ENCODE results near the gene P3H3. TPM values are rescaled to one million over a fixed set of nuclear protein-coding genes. Genes with fewer than 3 reads are reported as not detected.

Gene P3H3
- total RNA-seq, 2 experiments from 2014 or later = 1.9 to 2.0 TPM

DNA sequence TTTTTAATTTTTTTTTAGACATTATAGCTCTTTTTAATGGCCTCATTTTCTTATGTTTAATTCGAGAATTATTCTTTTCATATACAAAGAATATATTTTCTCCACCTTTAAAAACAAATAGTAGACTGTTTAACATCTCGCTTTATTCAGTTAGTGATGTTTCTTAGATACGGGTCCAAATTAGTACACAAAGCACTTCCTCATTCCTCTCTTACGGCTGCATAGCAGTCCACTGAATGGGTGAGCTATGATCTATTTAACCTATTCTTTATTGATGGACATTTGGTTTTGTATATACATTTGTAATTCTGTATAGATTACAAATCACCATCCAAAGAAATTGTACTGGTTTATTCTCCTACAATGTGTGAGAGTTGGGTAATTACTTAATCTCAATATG lies 14.8 kb upstream of the P3H3 start:
- no peak overlapping the region for H3K27ac Mint-ChIP-seq
- CTCF ChIA-PET = interaction anchor here (1.2 to 2.3 kb wide), 4 partner anchors 9 to 60 kb away, joined by 3 to 10 read pairs (median 4); partner anchors contain the start of gene MLF2
- H3K9me3 Mint-ChIP-seq = no peaks in the 10 kb centered on the region
- H3K27me3 Mint-ChIP-seq (ENCODE audit: low read depth) = no peaks in the 10 kb centered on the region
- DNase-seq = no peak
- intact Hi-C loops (cut with micrococcal nuclease) = no loop called here
- H3K36me3 Mint-ChIP-seq (ENCODE audit: low read depth) = peaks cover 29% of the 10 kb centered on the region
- no peak overlapping the region for H3K4me3 Mint-ChIP-seq
- peaks cover 17% of the 10 kb centered on the region for H3K4me1 Mint-ChIP-seq (ENCODE audit: low read depth)

DNA sequence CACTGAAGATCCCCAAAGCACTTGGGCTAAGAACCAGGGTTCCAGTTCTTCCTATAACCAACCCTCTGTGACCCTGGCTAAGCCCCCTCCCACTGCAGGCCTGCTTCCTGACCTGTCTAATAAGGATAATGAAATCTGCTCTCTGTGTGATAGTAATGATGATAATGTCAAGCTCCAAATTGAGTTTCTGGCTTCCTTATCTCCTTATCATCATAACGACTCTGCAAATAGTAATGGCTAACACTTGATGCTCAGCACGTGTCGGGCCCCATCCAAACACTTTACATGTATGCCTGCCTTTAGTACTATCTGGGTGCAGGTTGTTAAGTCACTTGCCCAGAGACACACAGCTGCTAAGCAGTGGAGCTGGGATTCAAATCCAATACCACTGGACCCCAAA lies 11.6 kb upstream of the P3H3 start:
- intact Hi-C loops (cut with micrococcal nuclease) = no loop called here
- no peaks in the 10 kb centered on the region for H3K9me3 Mint-ChIP-seq
- CTCF ChIA-PET = interaction anchor here (0.8 to 2.1 kb wide), 2 partner anchors 50 to 63 kb away, joined by 3 to 12 read pairs; partner anchors contain the start of gene MLF2
- no peaks in the 10 kb centered on the region for H3K27me3 Mint-ChIP-seq (ENCODE audit: low read depth)
- peaks cover 24% of the 10 kb centered on the region for H3K36me3 Mint-ChIP-seq (ENCODE audit: low read depth)
- peaks cover 7% of the 10 kb centered on the region for H3K4me1 Mint-ChIP-seq (ENCODE audit: low read depth)
- DNase-seq = no peak
- no peak overlapping the region for H3K4me3 Mint-ChIP-seq
- no peak overlapping the region for H3K27ac Mint-ChIP-seq

DNA sequence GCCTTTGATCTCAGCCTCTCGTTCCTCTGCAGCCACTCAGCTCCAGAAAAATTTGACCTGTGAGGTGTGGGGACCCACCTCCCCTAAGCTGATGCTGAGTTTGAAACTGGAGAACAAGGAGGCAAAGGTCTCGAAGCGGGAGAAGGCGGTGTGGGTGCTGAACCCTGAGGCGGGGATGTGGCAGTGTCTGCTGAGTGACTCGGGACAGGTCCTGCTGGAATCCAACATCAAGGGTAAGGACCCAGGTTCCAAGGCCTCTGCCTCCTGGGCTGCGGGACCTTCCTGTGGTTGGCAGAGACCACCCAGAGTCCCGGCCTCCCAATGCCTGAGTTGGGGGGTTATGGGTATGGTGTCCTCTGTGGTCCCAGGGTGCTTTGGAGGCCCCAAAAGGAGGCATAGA lies 11.1 kb upstream of the P3H3 start:
- Mint-ChIP-seq H3K4me1 (ENCODE audit: low read depth) (peaks cover 10% of the 10 kb centered on the region), H3K36me3 (ENCODE audit: low read depth) (peaks cover 24% of the 10 kb centered on the region), H3K27me3 (ENCODE audit: low read depth) (no peaks in the 10 kb centered on the region), H3K27ac (no peak overlapping the region), H3K9me3 (no peaks in the 10 kb centered on the region), H3K4me3 (no peak overlapping the region)
- intact Hi-C loops (cut with micrococcal nuclease) = no loop called here
- no peak for DNase-seq
- CTCF ChIA-PET = interaction anchor here (2.1 kb wide), 1 partner anchor 63 kb away, joined by 12 read pairs; the partner anchor contains the start of gene MLF2

DNA sequence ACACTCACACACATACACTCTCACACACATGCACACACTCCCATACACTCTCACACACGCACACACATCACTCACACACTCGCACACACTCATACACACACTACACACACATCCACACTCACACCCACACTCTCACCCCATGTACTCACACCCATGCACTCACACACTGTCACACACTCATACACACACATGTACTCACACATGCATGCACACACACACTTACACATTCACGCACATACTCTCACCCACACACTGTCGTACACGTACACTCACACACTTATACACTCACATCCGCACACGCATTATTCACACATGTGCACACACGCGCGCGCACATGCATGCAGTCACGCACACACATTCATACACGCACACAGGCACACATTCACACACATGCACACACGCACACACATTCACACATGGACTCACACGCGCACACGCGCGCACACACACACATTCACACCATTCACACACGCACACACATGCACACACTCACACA lies 10.5 kb upstream of the P3H3 start:
- no peak for DNase-seq
- intact Hi-C loops (cut with micrococcal nuclease) = no loop called here
- CTCF ChIA-PET = no interaction called here
- Mint-ChIP-seq H3K27ac (no peak overlapping the region), H3K9me3 (no peaks in the 10 kb centered on the region), H3K36me3 (ENCODE audit: low read depth) (peaks cover 23% of the 10 kb centered on the region), H3K4me3 (no peak overlapping the region), H3K4me1 (ENCODE audit: low read depth) (peaks cover 11% of the 10 kb centered on the region), H3K27me3 (ENCODE audit: low read depth) (peaks cover 1% of the 10 kb centered on the region)

DNA sequence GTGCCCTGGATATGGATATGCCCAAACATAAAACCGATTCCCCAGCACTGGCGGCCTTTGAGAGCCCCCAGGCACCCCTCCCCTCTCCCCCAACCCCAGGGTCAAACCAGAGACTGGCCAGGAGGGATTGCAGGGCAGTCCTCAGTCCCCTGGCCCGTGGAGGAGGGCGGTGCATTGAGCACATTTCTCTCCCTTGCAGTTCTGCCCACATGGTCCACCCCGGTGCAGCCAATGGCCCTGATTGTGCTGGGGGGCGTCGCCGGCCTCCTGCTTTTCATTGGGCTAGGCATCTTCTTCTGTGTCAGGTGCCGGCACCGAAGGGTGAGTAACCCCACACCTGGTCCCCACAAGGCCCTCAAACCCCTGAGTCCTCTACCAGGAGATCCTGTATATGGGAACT lies 10.0 kb upstream of the P3H3 start:
- no peaks in the 10 kb centered on the region for H3K9me3 Mint-ChIP-seq
- H3K4me1 Mint-ChIP-seq (ENCODE audit: low read depth) = peaks cover 11% of the 10 kb centered on the region
- no peak overlapping the region for H3K27ac Mint-ChIP-seq
- intact Hi-C loops (cut with micrococcal nuclease) = no loop called here
- peaks cover 23% of the 10 kb centered on the region for H3K36me3 Mint-ChIP-seq (ENCODE audit: low read depth)
- DNase-seq = no peak
- peaks cover 2% of the 10 kb centered on the region for H3K27me3 Mint-ChIP-seq (ENCODE audit: low read depth)
- CTCF ChIA-PET = no interaction called here
- no peak overlapping the region for H3K4me3 Mint-ChIP-seq

DNA sequence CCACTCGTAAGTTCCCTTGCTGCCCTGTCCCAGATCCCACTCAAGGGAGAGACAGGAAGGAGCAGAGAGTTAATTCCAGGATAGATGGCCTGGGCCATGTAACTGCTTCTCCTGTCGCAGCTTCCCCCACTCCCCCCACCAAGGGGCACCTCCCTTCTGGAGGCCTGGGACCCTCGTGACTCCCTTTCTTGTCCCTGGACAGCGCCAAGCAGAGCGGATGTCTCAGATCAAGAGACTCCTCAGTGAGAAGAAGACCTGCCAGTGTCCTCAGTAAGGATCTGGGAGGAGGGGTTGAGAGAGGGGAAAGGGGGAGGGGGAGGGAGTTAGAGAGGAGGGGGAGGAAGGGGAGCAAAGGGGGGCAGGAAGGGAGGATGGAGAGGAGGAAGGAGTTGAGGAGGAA lies 9.6 kb upstream of the P3H3 start:
- no peak for DNase-seq
- Mint-ChIP-seq H3K4me3 (no peak overlapping the region), H3K4me1 (ENCODE audit: low read depth) (peaks cover 11% of the 10 kb centered on the region), H3K9me3 (no peaks in the 10 kb centered on the region), H3K36me3 (ENCODE audit: low read depth) (peaks cover 23% of the 10 kb centered on the region), H3K27ac (no peak overlapping the region), H3K27me3 (ENCODE audit: low read depth) (peaks cover 2% of the 10 kb centered on the region)
- CTCF ChIA-PET = no interaction called here
- intact Hi-C loops (cut with micrococcal nuclease) = no loop called here

DNA sequence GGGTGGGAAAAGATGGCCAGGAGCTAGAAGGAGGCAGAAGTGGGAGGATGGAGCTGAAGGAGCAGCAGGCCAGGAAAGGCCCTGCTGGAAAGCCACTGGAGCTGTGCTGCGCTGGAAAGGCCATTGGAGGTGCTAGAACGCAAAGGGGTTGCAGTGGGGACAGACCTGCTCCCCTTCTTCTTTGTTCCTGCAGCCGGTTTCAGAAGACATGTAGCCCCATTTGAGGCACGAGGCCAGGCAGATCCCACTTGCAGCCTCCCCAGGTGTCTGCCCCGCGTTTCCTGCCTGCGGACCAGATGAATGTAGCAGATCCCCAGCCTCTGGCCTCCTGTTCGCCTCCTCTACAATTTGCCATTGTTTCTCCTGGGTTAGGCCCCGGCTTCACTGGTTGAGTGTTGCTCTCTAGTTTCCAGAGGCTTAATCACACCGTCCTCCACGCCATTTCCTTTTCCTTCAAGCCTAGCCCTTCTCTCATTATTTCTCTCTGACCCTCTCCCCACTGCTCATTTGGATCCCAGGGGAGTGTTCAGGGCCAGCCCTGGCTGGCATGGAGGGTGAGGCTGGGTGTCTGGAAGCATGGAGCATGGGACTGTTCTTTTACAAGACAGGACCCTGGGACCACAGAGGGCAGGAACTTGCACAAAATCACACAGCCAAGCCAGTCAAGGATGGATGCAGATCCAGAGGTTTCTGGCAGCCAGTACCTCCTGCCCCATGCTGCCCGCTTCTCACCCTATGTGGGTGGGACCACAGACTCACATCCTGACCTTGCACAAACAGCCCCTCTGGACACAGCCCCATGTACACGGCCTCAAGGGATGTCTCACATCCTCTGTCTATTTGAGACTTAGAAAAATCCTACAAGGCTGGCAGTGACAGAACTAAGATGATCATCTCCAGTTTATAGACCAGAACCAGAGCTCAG lies 8.8 kb upstream of the P3H3 start:
- intact Hi-C loops (cut with micrococcal nuclease) = no loop called here
- H3K4me1 Mint-ChIP-seq (ENCODE audit: low read depth) = peaks cover 11% of the 10 kb centered on the region
- peaks cover 18% of the 10 kb centered on the region for H3K36me3 Mint-ChIP-seq (ENCODE audit: low read depth)
- H3K27ac Mint-ChIP-seq = no peak overlapping the region
- CTCF ChIA-PET = interaction anchor here (11.7 kb wide), 1 partner anchor 64 kb away, joined by 166 read pairs; the partner anchor contains the start of gene MLF2
- H3K27me3 Mint-ChIP-seq (ENCODE audit: low read depth) = peaks cover 2% of the 10 kb centered on the region
- H3K4me3 Mint-ChIP-seq = no peak overlapping the region
- no peak for DNase-seq
- no peaks in the 10 kb centered on the region for H3K9me3 Mint-ChIP-seq

DNA sequence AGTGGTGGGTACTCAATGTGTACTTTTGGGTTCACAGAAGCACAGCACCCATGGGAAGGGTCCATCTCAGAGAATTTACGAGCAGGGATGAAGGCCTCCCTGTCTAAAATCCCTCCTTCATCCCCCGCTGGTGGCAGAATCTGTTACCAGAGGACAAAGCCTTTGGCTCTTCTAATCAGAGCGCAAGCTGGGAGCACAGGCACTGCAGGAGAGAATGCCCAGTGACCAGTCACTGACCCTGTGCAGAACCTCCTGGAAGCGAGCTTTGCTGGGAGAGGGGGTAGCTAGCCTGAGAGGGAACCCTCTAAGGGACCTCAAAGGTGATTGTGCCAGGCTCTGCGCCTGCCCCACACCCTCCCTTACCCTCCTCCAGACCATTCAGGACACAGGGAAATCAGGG lies 8.0 kb upstream of the P3H3 start:
- peaks cover 8% of the 10 kb centered on the region for H3K27me3 Mint-ChIP-seq (ENCODE audit: low read depth)
- H3K36me3 Mint-ChIP-seq (ENCODE audit: low read depth) = peaks cover 13% of the 10 kb centered on the region
- DNase-seq = no peak
- no peak overlapping the region for H3K4me3 Mint-ChIP-seq
- intact Hi-C loops (cut with micrococcal nuclease) = no loop called here
- no peak overlapping the region for H3K27ac Mint-ChIP-seq
- CTCF ChIA-PET = interaction anchor here (1.5 to 11.7 kb wide), 2 partner anchors 40 to 64 kb away, joined by 4 to 166 read pairs; partner anchors contain the start of gene MLF2
- peaks cover 11% of the 10 kb centered on the region for H3K4me1 Mint-ChIP-seq (ENCODE audit: low read depth)
- no peaks in the 10 kb centered on the region for H3K9me3 Mint-ChIP-seq

DNA sequence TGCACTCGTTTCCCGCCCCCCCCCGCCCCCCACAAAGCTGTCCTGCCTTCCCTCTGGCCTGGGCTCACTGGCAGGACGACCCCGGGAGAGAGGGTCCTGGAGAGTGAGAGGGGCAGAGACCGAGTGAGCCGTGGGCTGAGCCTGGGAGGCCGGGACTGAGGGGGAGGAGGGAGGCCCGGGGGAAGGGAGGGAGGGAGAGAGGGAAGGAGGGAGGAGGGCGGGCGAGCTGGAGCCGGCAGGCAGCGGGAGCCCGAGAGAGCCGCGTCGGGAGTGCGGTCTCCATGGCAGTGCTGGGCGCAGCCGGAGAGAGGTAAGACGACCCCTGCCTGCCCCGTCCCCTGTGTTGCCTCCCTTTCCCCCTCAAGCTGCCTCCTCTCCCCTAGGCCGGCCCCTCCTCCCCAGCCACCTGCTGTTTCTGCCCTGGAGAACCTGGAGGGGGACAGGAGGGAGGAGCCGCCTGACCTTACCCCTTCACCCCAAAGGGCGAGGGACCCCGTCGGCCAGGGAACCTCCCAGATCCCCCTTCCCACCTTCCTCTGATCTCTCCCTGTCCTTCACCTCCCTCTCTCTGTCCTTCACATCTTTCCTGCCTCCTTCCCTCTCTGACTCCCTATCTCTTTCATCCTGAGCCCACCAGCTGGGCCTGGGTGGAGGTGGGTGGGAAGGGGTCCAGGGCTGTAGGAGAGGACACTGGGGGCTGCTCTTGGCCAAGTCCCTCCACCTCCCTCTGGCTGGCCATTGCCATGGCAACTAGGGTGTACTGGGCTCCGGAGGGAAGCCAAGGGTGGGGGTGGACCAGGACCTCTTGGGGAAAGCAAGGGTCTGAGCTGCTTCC lies 6.4 kb upstream of the P3H3 start, which contains the start of gene GPR162:
Gene GPR162, plus strand, starts transcription at position 231 of the 835 bp plus-strand sequence. CDS start 2,078 bp downstream, outside the sequence.
- Mint-ChIP-seq H3K27ac (no peak within 1 kb of the TSS), H3K36me3 (ENCODE audit: low read depth) (peaks cover 11% of the 10 kb centered on the region), H3K9me3 (no peaks in the 10 kb centered on the region), H3K4me1 (ENCODE audit: low read depth) (peaks cover 13% of the 10 kb centered on the region), H3K4me3 (peak within 1 kb of the TSS; percentile 32), H3K27me3 (ENCODE audit: low read depth) (peaks cover 12% of the 10 kb centered on the region)
- intact Hi-C loops (cut with micrococcal nuclease) = no loop called here
- DNase-seq = peak; percentile 27
- CTCF ChIA-PET = interaction anchor here (0.7 to 11.7 kb wide), 9 partner anchors 9 to 204 kb away, joined by 3 to 166 read pairs (median 4); partner anchors contain the start of gene MLF2

DNA sequence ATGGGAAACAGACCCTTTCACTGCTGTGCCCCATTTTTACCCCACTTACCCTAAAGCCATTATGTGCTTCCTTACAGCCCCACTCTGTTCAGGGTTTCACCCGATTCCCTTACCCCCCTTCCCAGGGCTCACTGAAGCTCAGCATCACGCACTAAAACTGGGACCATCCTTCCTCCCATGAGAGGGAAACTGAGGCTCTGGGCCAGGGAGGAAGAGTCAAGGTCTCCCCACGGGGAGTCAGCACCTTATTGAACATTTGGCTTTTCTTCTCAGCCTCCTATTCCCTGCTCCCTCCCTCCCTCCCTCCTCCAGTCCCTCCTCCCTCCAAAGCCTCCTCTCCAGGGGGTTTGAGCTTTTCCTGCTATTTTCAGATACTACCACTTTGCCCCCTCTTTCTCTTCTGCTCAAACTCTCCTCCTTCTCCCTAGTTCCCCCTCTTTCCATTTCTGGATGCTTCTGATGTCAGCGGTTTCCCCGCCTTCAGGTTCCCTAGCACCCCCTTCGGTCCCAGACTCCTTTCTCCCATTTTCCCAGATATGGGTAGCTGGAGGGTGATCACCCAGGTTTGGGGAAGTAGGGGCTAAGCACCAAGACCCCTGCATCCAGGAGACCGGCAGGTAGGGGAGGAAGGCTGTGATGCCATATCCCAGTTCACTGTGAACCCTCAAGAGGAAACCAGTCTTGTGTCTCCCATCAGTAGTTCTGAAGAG lies 5.6 kb upstream of the P3H3 start:
- intact Hi-C loops (cut with micrococcal nuclease) = no loop called here
- peaks cover 8% of the 10 kb centered on the region for H3K36me3 Mint-ChIP-seq (ENCODE audit: low read depth)
- no peak for DNase-seq
- peaks cover 17% of the 10 kb centered on the region for H3K4me1 Mint-ChIP-seq (ENCODE audit: low read depth)
- H3K4me3 Mint-ChIP-seq = no peak overlapping the region
- no peak overlapping the region for H3K27ac Mint-ChIP-seq
- peaks cover 16% of the 10 kb centered on the region for H3K27me3 Mint-ChIP-seq (ENCODE audit: low read depth)
- no peaks in the 10 kb centered on the region for H3K9me3 Mint-ChIP-seq
- CTCF ChIA-PET = interaction anchor here (0.8 to 11.7 kb wide), 7 partner anchors 10 to 67 kb away, joined by 3 to 166 read pairs (median 4); partner anchors contain the start of gene MLF2

DNA sequence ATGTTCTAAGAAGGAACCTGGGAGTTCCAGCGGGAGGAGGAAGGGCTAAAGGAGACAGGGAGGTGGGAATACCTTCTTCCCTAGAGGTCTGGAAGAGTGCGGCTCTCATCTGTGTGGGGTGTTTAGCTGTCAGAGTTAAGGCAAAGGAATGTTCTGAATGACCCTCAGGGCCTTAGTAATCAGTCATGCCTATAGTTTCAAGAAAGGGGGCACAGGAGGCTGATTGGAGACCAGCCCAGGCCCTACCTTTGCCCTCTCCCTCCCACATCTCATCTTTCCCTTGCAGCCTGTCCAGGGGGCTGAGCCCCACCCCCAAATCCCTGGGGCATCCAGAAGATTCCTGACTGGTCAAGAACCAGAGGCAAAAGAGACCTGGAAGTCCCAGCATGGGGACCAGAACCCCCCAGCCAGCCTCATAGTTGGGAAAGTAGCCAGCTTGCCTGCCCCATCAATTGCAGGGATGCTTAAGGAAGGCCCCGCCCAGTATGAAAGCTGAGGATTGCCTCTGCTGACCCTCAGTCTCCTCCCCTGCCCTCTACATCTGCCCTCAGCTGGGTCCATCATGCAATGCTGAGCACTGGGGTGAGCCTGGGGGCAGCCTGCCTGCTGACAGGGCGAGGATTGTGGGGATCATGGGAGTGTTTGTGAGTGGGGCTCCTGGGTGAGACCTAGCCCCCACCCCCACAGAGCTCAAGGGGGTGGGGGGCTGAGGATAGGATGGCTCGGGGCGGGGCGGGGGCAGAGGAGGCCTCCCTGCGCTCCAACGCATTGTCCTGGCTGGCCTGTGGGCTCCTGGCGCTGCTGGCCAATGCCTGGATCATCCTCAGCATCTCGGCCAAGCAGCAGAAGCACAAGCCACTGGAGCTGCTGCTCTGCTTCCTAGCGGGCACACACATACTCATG lies 4.8 kb upstream of the P3H3 start:
- intact Hi-C loops (cut with micrococcal nuclease) = no loop called here
- peaks cover 20% of the 10 kb centered on the region for H3K4me1 Mint-ChIP-seq (ENCODE audit: low read depth)
- peaks cover 19% of the 10 kb centered on the region for H3K27me3 Mint-ChIP-seq (ENCODE audit: low read depth)
- no peak overlapping the region for H3K4me3 Mint-ChIP-seq
- H3K9me3 Mint-ChIP-seq = no peaks in the 10 kb centered on the region
- H3K36me3 Mint-ChIP-seq (ENCODE audit: low read depth) = peaks cover 2% of the 10 kb centered on the region
- H3K27ac Mint-ChIP-seq = no peak overlapping the region
- DNase-seq = no peak
- CTCF ChIA-PET = interaction anchor here (0.6 to 11.7 kb wide), 13 partner anchors 10 to 104 kb away, joined by 3 to 166 read pairs (median 4); partner anchors contain the start of genes CD4 and MLF2

Data from activated naive CD4-positive, alpha-beta T cell treated with anti-CD3 and anti-CD28 coated beads for 36 hours (primary cell).